Endothelial cell of umbilical vein (primary cell): ENCODE measurements around the gene SPSB1. TPM values are rescaled to one million over a fixed set of nuclear protein-coding genes. Genes with fewer than 3 reads are reported as not detected.

Experiments used
- BruUV-seq: library from RNA; stranded (reverse); fragments of 400-500 nt; replicated peaks from 2 replicates; lab custom pipeline; 2021; lab: Mats Ljungman, UMichigan
- CTCF ChIA-PET: fragments of 300-600, 350-600 bp; sonication (Branson Sonifier 250); formaldehyde crosslinking; loops from one replicate; lab custom pipeline; 2021; ENCODE audit warnings: antibody characterized with exemption, inconsistent platforms; lab: Charles Lee
- POLR2A ChIA-PET: fragments of 300-600, 350-600 bp; sonication (Branson Sonifier 250); formaldehyde crosslinking; loops from one replicate; lab custom pipeline; 2021; ENCODE audit warnings: antibody characterized with exemption, inconsistent platforms; lab: Charles Lee
- DNase-seq: peaks from one replicate; pipeline ENCODE4 v3.0.0-alpha.2; 2011; ENCODE audit warnings: low read depth, low spot score
- FAIRE-seq: peaks from 2 replicates; lab custom pipeline; 2011; peaks lifted over from hg19 to GRCh38; lab: Jason Lieb, UNC
- H2AFZ ChIP-seq: 2 replicates; pipeline ENCODE4 v1.6.0; 2012; ENCODE audit warnings: low read depth, low read length, control low read depth, inconsistent platforms
- H3K27ac ChIP-seq: 2 replicates; pipeline ENCODE4 v1.5.1; 2011; ENCODE audit warnings: low read depth, mild to moderate bottlenecking, control low read depth, low read length, moderate library complexity; ENCODE audit not compliant: insufficient read depth
- H3K27me3 ChIP-seq, 2 experiments: 2 replicates each; pipeline versions ENCODE4 v1.6.0 to v1.6.1; 2011; ENCODE audit warnings: low read length in 2 of 2, mixed read lengths in 1 of 2; ENCODE audit not compliant: control insufficient read depth in 2 of 2, insufficient read depth in 2 of 2
- H3K36me3 ChIP-seq, 2 experiments: 2 replicates in 1 of 2; 3 replicates in 1 of 2; pipeline ENCODE4 v1.5.1; 2011; ENCODE audit warnings: low read length in 2 of 2, mild to moderate bottlenecking in 1 of 2, moderate library complexity in 1 of 2; ENCODE audit not compliant: control insufficient read depth in 2 of 2, insufficient read depth in 2 of 2; ENCODE audit errors: extremely low read depth in 1 of 2
- H3K4me1 ChIP-seq: 3 replicates; pipeline ENCODE4 v1.5.1; 2011; ENCODE audit warnings: mild to moderate bottlenecking, low read length; ENCODE audit not compliant: control insufficient read depth, insufficient read depth; ENCODE audit errors: extremely low read depth
- H3K4me2 ChIP-seq: 2 replicates; pipeline ENCODE4 v1.6.1; 2011; ENCODE audit warnings: low read length, control low read depth, mixed read lengths; ENCODE audit not compliant: insufficient read depth
- H3K4me3 ChIP-seq, 3 experiments: fragments of 200-600 bp in 1 of 3; sonication (generic), shearing (Covaris generic) in 1 of 3; replicated peaks in 1 of 3; 2 replicates each; pipeline ENCODE4 v1.5.1; 2011 to 2016; ENCODE audit warnings: control low read depth in 3 of 3, low read length in 3 of 3, mild to moderate bottlenecking in 2 of 3, inconsistent platforms in 1 of 3, low read depth in 1 of 3, moderate library complexity in 1 of 3; ENCODE audit not compliant: insufficient read depth in 1 of 3
- H3K79me2 ChIP-seq: 2 replicates; pipeline ENCODE4 v1.6.0; 2012; ENCODE audit warnings: low read length, inconsistent platforms; ENCODE audit not compliant: control insufficient read depth, insufficient read depth
- H3K9ac ChIP-seq: replicated peaks from 2 replicates; pipeline ENCODE3; 2011; ENCODE audit warnings: low read length, control low read depth; ENCODE audit not compliant: insufficient read depth; ENCODE audit errors: extremely low read depth
- H3K9me1 ChIP-seq: replicated peaks from 3 replicates; pipeline ENCODE4 v1.6.0; 2011; ENCODE audit warnings: mild to moderate bottlenecking, low read length; ENCODE audit not compliant: control insufficient read depth, insufficient read depth; ENCODE audit errors: extremely low read depth
- H3K9me3 ChIP-seq: replicated peaks from 2 replicates; pipeline ENCODE4 v1.5.1; 2012; ENCODE audit warnings: low read length, inconsistent platforms; ENCODE audit not compliant: control insufficient read depth, insufficient read depth
- H4K20me1 ChIP-seq: replicated peaks from 2 replicates; pipeline ENCODE3; 2011; ENCODE audit warnings: mild to moderate bottlenecking, low read length; ENCODE audit not compliant: control insufficient read depth, insufficient read depth; ENCODE audit errors: extremely low read depth
- EZH2 ChIP-seq: IDR thresholded peaks from 2 replicates; pipeline ENCODE4 v1.6.1; 2012; ENCODE audit warnings: borderline replicate concordance, low read depth, mild to moderate bottlenecking, moderate library complexity, low read length, inconsistent platforms; ENCODE audit not compliant: severe bottlenecking
- FOS ChIP-seq: IDR thresholded peaks from 2 replicates; pipeline ENCODE4 v1.6.1; 2011; ENCODE audit warnings: mild to moderate bottlenecking, low read length, moderate library complexity, borderline replicate concordance; ENCODE audit not compliant: insufficient read depth
- GATA2 ChIP-seq: IDR thresholded peaks from 2 replicates; pipeline ENCODE4 v1.7.0; 2011; ENCODE audit warnings: low read depth, mild to moderate bottlenecking, moderate library complexity, mixed read lengths, low read length; ENCODE audit not compliant: insufficient read length, insufficient read depth
- JUN ChIP-seq: IDR thresholded peaks from 2 replicates; pipeline ENCODE4 v1.6.1; 2011; ENCODE audit warnings: borderline replicate concordance, low read depth; ENCODE audit not compliant: insufficient read length, insufficient read depth
- POLR2A ChIP-seq: IDR thresholded peaks from 2 replicates; pipeline ENCODE4 v1.6.1; 2012; ENCODE audit warnings: low read depth, mild to moderate bottlenecking, control low read depth, low read length
- dilution Hi-C: fragments of 300-500 bp; cut with MboI; formaldehyde crosslinking; loops from one replicate; pipeline ENCODE4 v1.15.0; 2019; ENCODE audit warnings: low sequenced_read_pairs; ENCODE audit not compliant: extremely low pct_ligation_motif_present
- intact Hi-C: fragments of 100-400 bp; cut with micrococcal nuclease; formaldehyde crosslinking; loops from one replicate; pipeline ENCODE4 v1.10.0; 2022
- polyA plus RNA-seq, 4 experiments: library from polyadenylated mRNA; depleted of rRNA in 3 of 4; stranded (reverse) in 3 of 4; unstranded in 1 of 4; fragments of >200 nt; gene quantifications; 2 replicates each; pipeline versions ENCODE4 v1.2.1 to v1.2.3, GENCODE V29; 2011 to 2012; ENCODE audit warnings: missing spikeins in 1 of 4
- total RNA-seq: library from RNA; stranded (reverse); gene quantifications from 2 replicates; pipeline ENCODE4 v1.2.3, GENCODE V29; 2021

SPSB1 gene
- total and polyA plus RNA-seq, 2 donors (not counting 3 experiments of a cell fraction or from before 2014, with no cell fraction given), result 41.9 to 61.2 TPM

DNA sequence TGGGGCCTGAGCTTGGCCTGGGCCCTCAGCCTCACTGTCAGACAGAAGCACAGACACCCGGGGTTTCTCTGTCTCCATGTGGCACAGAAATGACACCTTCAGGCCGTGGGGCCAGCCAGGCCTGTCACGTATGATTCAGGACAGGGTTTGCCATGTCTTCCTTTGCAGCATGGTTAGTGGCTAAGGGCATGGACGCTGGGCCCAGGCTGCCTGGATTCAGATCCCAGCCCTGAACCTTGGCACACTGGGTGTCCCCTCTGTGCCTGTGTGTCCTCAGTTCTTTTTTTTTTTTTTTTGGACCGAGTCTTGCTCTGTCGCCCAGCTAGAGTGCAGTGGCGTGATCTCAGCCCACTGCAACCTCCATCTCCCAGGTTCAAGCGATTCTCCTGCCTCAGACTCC is 73.6 kb downstream of the SPSB1 start:
- Histone ChIP-seq H2AFZ (no peak overlapping the region), H3K9me3 (no peaks in the 10 kb centered on the region), H3K9me1 (no peaks in the 10 kb centered on the region), H3K27ac (no peak overlapping the region), H3K36me3 (peaks cover 6 to 28% of the 10 kb centered on the region in 2 experiments), H3K9ac (no peak overlapping the region), H3K4me2 (no peak overlapping the region), H3K4me1 (peaks cover 14% of the 10 kb centered on the region), H3K79me2 (peaks cover 25% of the 10 kb centered on the region), H3K4me3 (no peak overlapping the region), H3K27me3 (no peaks in the 10 kb centered on the region), H4K20me1 (no peaks in the 10 kb centered on the region)
- intact Hi-C loops (no loop called here), dilution Hi-C loops (no loop called here)
- TF ChIP-seq EZH2, result no peak
- no peak for TF ChIP-seq JUN
- TF ChIP-seq GATA2, result no peak
- no peak for TF ChIP-seq FOS
- TF ChIP-seq POLR2A, result no peak
- DNase-seq (no peak), FAIRE-seq (no peak)
- ChIA-PET POLR2A (no interaction called here), CTCF (interaction anchor here (0.7 to 1.4 kb wide), 4 partner anchors 22 to 124 kb away, joined by 3 to 5 read pairs (median 4); no protein-coding TSS in a partner anchor)
- BruUV-seq, result no TSS peak

DNA sequence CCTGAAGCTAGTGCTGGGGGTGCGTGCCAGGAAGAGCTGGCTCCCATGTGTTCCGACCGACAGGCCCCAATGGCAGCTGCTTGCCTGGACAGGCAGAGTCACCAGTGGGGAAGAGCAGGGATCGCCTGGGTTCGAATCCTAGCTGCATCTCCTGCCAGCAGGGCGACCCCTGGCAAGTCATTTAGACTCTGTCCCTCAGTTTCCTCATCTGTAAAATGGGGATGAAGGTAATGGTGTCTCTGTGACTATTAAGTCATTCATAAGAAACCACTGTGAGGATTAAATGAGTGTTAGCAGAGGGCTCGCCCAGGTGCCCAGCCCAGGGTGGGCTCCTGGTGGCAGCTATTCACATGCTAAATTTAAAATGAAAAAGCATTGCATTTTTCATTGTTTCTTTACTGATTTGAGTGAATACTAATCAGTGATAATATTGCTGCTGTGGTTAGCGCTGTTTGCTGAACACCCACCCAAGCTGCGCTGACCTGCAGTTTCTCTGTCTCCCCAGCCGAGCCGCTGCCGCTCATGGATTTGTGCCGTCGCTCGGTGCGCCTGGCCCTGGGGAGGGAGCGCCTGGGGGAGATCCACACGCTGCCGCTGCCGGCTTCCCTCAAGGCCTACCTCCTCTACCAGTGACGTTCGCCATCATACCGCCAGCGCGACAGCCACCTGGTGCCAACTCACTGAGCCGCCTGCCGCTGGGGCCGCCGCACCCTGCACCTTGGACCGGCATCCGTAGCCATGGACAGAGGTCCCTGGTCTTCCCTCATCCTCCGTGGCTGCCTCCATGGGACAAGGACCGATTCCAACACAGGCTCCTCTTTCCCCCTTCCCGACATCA is 74.5 kb downstream of the SPSB1 start:
- Histone ChIP-seq H3K9me1 (no peaks in the 10 kb centered on the region), H3K36me3 (peaks cover 6 to 28% of the 10 kb centered on the region in 2 experiments), H3K27me3 (no peaks in the 10 kb centered on the region), H3K79me2 (peaks cover 18% of the 10 kb centered on the region), H4K20me1 (no peaks in the 10 kb centered on the region), H3K27ac (no peak overlapping the region), H3K9ac (no peak overlapping the region), H3K4me3 (no peak overlapping the region), H3K4me1 (peaks cover 15% of the 10 kb centered on the region), H3K4me2 (no peak overlapping the region), H3K9me3 (no peaks in the 10 kb centered on the region), H2AFZ (no peak overlapping the region)
- CTCF ChIA-PET, result interaction anchor here (0.7 to 1.4 kb wide), 4 partner anchors 22 to 124 kb away, joined by 3 to 5 read pairs (median 4); no protein-coding TSS in a partner anchor
- POLR2A ChIA-PET, result no interaction called here
- intact Hi-C loops, result no loop called here
- dilution Hi-C loops, result no loop called here
- BruUV-seq, result no TSS peak
- TF ChIP-seq EZH2 (no peak), JUN (no peak), FOS (no peak), GATA2 (no peak), POLR2A (no peak)
- no peak for FAIRE-seq
- no peak for DNase-seq
